HG03432 (cell line): ENCODE measurements around the gene CFAP298.
"Not testable (repeated sequence)": the region's sequence is repeated elsewhere in the genome, so short reads cannot be mapped to it uniquely, and the experiment has no call there.

Source experiments
- ATAC-seq: cut with Tn5 transposase; IDR thresholded peaks from one replicate; pipeline ENCODE4 v1.9.1; 2021; ENCODE audit warnings: mild to moderate bottlenecking, moderate library complexity; ENCODE audit not compliant: unreplicated experiment

Gene CFAP298

GRCh38 chr21:32612075-32612998 lies at the start of gene CFAP298:
CFAP298 (minus strand) TSS chr21:32612377; CDS start chr21:32612243, 134 bp downstream.
- ATAC-seq = peak; percentile 93

DNA sequence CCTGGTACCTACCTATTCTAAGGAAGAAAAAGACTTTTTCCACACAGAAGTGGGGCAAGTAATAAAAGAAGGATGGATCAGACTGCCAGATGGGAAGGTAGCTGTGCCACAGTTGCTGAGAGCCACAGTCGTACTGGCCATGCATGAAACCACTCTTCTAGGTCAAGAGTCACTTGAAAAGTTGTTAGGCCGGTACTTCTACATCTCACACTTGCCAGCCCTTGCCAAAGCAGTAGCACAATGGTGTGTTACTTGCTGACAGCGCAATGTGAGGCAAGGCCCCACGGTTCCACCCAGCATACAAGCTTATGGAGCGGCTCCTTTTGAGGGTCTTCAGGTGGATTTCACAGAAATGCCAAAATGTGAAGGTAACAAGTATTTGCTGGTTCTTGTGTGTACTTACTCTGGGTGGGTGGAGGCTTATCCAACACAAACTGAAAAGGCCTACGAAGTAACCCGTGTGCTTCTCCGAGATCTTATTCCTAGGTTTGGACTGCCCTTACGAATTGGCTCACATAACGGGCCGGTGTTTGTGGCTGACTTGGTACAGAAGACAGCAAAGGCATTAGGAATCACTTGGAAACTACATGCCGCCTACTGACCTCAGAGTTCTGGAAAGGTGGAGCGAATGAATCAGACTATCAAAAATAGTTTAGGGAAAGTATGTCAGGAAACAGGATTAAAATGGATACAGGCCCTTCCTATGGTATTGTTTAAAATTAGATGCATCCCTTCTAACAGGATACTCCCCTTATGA lies 49.0 kb upstream of the CFAP298 start:
- not testable (repeated sequence) for ATAC-seq

DNA sequence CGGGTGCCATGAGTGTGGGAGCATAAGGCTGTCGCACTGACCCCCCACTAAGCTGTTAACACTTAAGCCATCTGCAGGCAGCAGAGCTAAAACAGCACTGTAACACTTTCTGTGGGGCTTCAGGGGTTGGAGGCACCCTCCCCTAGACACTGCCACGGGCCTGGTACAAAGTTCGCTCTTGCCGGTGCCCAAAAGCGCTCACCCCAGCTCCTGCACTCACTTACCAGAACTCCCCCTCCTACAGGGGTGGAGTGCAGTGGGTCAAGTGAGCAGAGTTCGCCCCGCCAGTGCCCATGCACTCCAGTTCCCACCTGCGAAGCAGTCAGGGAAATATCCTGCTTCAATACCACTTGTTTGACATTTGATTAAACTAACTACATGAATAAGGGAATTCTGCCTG lies 46.3 kb upstream of the CFAP298 start:
- ATAC-seq = no peak

DNA sequence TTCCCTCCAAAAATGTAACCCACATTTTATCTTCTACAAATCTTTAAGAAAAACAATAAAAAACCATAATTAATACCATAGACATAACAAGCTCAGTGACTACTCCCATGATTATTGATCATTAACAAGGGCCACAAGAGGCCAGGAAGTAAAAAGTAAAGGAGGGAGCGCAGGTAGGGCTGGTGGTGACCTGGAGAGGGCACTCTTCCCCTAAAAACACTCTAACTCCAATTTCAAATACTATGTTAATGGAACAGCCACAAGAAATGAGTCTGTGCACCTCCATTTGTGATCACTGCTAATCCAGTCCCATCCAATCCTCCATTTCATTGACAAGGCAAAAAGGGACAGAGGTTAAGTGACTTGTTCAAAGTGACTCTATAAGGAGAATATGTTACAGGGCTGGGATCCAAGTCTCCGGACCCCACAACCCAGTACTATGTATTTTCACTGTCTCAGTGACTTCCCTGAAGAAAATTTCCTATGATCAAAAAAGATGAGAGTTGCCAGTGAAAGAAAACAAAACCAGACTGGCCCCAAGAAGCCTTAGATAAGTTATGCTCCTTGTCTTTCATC lies 41.2 kb upstream of the CFAP298 start:
- peak; percentile 66 for ATAC-seq

GRCh38 chr21:32648165-32648564 lies 36.0 kb upstream of the CFAP298 start:
- ATAC-seq = no peak

- ATAC-seq = no peak
Observed at GRCh38 chr21:32645261-32646182, 33.3 kb upstream of the CFAP298 start.

- ATAC-seq = no peak
Observed at GRCh38 chr21:32641710-32642698, 29.8 kb upstream of the CFAP298 start.

DNA sequence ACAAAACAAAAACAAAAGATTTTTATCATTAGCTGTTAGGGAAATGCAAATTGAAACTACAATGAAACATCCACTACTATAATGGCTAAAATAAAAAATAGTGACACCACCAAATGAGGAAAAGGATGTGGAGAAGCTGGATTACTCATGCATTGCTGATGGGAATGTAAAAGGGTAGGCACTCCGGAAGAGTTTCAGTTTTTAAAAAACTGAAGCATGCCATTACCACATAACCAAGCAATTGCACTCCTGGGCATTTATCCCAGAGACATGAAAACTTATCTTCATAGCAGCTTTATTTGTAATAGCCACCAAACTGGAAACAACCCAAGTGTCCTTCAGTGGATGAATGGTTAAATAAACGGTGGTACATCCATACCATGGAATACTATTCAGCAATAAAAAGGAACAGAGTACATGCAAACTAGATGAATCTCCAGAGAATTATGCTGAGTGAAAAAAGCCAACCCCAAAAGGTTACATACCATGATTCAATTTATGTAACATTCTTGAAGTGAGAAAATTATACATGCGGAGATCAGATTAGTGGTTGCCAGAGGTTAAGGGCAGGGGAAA lies 14.5 kb upstream of the CFAP298 start:
- ATAC-seq = no peak

DNA sequence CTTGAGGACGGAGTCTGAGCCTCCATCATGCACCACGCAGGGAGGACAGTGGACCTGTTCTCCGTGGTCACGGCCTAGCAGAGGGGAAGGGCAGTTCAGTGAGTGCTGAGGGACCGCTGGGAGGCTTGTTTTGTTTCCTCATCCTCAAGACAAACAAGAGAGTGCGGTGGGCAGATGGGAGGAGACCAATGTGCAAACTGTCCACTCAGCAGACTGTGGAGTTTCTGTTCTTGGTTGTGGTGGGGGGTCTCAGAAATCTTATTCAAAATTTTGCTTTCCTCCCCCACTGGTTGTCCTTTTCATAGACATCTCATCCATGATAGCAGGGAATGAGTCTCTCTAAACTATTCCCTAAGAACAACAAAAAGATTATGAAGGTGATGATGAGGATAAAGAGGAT lies 6.0 kb upstream of the CFAP298 start:
- ATAC-seq = not testable (repeated sequence)

GRCh38 chr21:32613436-32614043 lies 1.4 kb upstream of the CFAP298 start:
- no peak for ATAC-seq

- ATAC-seq = peak; percentile 11
Observed at GRCh38 chr21:32612999-32613337, 791 bp upstream of the CFAP298 start.

GRCh38 chr21:32611471-32611997 lies 643 bp downstream of the CFAP298 start:
- ATAC-seq = peak; percentile 16

- not testable (repeated sequence) for ATAC-seq
Observed at GRCh38 chr21:32610940-32611339, 1.2 kb downstream of the CFAP298 start.

DNA sequence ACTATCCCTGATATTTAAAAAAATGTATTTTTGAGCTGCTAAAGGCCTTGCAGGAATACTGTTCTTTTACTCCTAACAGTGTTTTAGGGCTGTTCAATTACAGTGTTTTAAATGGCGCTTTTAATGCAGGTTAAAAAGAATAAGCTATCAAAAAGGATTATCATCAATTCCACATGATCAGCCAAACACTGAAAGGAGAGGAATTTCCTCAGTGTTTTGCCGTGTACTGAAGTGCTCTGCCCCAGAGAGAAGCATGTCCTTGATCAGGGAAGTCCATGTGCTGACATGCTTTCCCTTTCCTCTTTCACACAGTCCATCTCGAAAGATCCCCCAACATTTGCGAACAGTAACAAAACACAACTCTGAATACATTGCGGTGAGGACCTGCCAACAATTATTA lies 3.3 kb downstream of the CFAP298 start:
- ATAC-seq = no peak

DNA sequence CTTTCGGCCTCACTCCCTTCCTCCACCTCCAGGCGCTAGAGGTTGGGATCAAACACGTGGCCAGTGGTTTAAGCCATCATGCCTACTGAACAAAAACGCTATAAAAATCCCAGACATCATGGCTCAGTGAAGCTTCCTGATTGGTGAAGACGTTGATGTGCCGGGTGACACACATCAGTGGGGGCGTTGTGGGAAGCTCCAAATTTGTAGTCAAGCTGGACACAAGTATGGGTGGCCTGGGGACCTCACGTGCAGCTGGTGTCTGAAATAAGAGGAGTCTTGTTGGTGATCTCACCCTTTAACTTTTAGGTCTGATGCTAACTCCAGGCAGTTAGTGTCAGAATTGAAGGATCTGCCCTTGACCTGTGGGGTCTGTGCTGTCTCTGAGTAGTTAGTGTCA lies 6.7 kb downstream of the CFAP298 start:
- no peak for ATAC-seq

- no peak for ATAC-seq
Observed at GRCh38 chr21:32604464-32604863, 7.7 kb downstream of the CFAP298 start.

DNA sequence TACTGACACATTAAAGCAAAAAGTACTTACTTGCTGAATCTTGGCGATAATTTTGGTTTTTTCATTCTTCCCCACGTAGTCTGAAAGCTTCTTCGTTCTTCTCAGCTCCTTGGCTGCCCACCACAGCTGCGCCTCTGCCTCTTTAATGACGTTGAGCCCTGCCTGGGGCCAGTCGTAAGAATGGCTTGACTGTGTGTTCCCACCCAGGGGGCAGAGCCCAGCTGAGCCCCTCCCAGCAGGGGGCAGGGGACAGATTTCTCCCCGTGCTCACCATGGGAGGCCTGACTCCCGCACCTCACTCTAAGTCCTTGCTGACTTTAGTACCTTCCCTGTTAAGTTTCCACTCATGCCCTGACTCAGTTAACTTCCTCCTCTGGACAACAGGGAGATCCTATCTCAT lies 9.0 kb downstream of the CFAP298 start:
- no peak for ATAC-seq

DNA sequence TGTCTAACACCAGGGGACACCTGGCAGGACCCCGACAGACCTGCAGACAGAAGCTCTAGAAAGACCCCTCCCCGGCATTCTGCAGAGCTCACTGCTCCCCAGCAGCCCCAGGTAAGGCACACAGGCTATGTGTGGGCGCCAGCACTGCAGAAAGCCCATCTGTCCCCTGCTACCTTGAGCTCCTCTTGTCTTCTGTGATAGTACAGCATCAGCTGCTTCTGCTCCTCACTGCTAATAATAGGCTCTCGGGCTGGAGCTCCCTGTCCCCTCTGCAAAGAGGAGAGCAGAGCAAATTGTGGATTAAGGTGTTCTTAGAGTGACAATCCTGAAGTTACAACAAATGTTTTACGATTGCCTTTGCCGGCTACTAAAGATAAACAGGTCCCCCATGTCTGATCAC lies 10.1 kb downstream of the CFAP298 start:
- no peak for ATAC-seq
